ENCODE measurements around the gene AVL9.

AVL9 gene

DNA sequence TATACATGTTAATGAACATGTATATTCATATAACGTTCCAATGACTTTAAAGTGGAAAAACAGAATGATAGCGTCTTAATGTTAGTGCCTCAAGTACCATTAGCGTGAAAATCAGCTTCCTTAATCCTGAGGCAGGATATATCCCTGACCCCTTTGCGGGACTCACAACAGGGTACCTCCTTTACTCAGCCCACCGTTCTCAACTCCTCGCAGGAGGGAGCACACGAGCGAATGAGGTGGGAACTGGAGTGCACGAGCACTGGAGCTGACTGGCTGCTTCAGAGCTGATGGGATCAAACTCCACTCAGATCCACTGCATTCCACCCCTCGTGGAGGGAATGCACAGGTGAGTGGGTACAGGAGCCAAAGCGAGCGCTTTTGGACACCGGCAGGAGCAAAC is 36.1 kb downstream of the AVL9 start:
- DNase-seq (ENCODE audit: extremely low read depth, low read depth) = no peak
- H3K4me3 ChIP-seq (replicated peaks; ENCODE audit: low read depth, low read length) = no peak overlapping the region
- TF ChIP-seq, protein P1, sequence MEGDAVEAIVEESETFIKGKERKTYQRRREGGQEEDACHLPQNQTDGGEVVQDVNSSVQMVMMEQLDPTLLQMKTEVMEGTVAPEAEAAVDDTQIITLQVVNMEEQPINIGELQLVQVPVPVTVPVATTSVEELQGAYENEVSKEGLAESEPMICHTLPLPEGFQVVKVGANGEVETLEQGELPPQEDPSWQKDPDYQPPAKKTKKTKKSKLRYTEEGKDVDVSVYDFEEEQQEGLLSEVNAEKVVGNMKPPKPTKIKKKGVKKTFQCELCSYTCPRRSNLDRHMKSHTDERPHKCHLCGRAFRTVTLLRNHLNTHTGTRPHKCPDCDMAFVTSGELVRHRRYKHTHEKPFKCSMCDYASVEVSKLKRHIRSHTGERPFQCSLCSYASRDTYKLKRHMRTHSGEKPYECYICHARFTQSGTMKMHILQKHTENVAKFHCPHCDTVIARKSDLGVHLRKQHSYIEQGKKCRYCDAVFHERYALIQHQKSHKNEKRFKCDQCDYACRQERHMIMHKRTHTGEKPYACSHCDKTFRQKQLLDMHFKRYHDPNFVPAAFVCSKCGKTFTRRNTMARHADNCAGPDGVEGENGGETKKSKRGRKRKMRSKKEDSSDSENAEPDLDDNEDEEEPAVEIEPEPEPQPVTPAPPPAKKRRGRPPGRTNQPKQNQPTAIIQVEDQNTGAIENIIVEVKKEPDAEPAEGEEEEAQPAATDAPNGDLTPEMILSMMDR (IDR thresholded peaks at IDR 0.05; ENCODE audit: low read depth, low read length, missing control alignments) = no peak

DNA sequence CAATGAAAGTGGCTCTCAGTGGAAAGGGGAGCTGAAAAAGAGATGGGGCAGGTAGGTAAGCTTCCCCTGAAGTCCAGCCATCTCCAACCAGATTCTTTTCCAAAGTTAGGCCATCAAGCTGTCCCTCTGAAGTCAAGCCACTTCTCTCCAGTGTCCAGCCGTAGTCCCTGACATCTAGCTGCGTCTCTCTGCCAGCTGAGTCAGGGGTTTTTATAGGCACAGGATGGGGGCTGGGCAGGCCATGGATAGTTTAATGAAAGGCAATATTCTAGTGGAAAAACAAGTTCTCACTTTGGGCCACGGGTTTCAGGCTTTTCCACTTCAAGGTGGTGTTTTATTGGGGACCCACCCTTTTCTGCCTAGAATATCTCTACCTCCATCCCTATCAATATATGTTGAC is 36.8 kb downstream of the AVL9 start:
- TF ChIP-seq, protein P1 (IDR thresholded peaks at IDR 0.05; ENCODE audit: low read depth, low read length, missing control alignments) = no peak
- no peak overlapping the region for H3K4me3 ChIP-seq (replicated peaks; ENCODE audit: low read depth, low read length)
- DNase-seq (ENCODE audit: extremely low read depth, low read depth) = no peak

DNA sequence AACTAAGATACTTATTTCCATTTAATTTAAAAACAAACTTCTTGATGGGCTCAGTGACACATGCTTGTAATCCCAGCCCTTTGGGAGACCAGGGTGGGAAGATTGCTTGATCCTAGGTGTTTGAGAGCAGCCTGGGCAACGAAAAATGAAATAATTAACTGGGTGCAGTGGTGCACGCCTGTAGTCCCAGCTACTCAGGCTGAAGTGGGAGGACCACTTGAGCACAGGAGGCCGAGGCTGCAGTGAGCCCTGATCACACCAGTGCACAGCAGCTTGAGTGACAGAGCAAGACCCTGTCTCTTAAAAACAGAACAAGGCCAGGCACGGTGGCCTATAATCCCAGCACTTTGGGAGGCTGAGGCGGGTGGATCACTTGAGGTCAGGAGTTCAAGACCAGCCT is 37.4 kb downstream of the AVL9 start:
- no peak for DNase-seq (ENCODE audit: extremely low read depth, low read depth)
- TF ChIP-seq, protein P1 (IDR thresholded peaks at IDR 0.05; ENCODE audit: low read depth, low read length, missing control alignments) = no peak
- no peak overlapping the region for H3K4me3 ChIP-seq (replicated peaks; ENCODE audit: low read depth, low read length)

DNA sequence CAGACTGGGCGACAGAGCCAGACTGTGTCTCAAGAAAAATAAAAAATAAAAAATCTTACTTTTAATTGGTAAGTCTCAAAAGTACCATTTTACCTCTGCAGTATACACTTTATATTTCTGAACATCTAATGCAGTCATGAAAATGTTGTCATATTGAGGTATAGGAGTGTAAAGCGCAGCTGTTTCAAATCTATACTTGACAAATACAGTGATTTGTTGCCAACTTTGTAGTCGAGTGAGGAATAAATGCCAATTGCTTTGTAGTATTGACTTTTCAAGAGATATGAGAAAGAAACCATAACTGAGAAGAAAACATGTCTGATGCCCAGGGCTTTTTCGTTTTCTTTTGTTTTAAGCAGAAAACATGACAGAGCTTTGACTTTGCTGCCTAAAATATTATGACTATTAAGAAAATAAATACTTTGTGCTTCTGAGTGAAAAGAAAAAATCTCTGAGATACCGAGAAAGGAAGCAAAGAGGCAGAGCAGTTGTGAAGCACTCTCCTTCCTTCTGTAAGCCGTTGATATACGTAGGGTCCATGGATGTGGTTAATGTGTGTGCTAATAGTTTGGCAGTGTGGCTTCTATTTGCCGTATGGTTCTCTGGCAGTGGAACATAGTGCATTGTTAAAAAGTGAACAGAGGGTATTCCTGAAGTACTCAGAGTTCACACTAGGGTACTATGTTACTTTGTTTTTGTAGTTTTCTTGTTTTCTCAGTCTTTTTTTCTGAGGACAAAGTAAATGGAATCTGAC is 38.2 kb downstream of the AVL9 start:
- DNase-seq (ENCODE audit: extremely low read depth, low read depth) = no peak
- no peak overlapping the region for H3K4me3 ChIP-seq (replicated peaks; ENCODE audit: low read depth, low read length)
- TF ChIP-seq, protein P1 (IDR thresholded peaks at IDR 0.05; ENCODE audit: low read depth, low read length, missing control alignments) = no peak

DNA sequence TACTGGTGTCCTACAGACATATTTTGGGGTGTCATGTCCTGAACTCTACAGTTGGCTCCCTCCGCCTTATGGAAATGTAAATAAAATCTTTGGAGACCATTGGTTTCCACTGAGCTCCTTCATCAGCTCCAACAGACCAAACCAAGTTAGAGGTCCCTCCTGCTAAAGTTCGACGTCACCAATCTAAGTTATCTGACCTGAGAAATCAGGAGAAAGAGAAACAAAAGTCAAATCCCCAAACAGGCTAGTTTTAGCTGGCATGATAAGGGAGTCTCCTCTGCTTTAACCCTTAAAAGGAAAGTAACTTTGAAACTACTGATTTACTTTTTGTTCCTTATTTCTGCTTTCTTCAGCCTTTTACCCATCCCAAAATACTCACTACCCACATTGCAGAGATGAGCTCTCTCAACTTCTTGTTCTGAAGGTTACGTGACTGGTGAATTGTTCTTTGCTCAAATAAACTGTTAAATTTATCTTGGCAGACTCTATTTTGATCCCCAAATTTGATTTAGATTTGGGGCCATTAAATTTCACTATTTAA is 39.9 kb downstream of the AVL9 start:
- no peak for DNase-seq (ENCODE audit: extremely low read depth, low read depth)
- TF ChIP-seq, protein P1 (IDR thresholded peaks at IDR 0.05; ENCODE audit: low read depth, low read length, missing control alignments) = no peak
- no peak overlapping the region for H3K4me3 ChIP-seq (replicated peaks; ENCODE audit: low read depth, low read length)

DNA sequence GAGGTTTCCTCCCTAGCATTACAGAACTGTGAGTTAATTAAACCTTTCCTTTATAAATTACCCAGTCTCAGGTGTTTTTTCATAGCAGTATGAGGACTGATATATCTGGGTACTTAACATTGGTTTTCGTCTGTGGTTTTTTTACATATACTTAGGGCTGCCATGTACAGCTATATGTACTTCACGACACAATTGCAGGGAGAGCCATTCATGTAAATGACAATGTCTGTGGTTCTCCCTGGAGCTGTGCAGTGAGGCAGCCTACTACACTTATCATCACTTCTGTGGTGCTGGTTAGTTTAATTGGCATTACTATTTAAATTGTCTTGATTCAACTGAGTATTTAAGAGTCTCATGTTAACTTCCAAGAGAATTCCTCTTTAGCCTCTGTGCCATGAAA is 40.7 kb downstream of the AVL9 start:
- TF ChIP-seq, protein P1 (IDR thresholded peaks at IDR 0.05; ENCODE audit: low read depth, low read length, missing control alignments) = no peak
- no peak overlapping the region for H3K4me3 ChIP-seq (replicated peaks; ENCODE audit: low read depth, low read length)
- no peak for DNase-seq (ENCODE audit: extremely low read depth, low read depth)
